H1 (cell line): ENCODE measurements around the gene OBSCN. TPM values are rescaled to one million over a fixed set of nuclear protein-coding genes. Genes with fewer than 3 reads are reported as not detected.

Experiments
- CTCF ChIA-PET: fragments of 300-600 bp; sonication (Branson Sonifier 250); formaldehyde crosslinking; loops from one replicate; lab custom pipeline; 2021; ENCODE audit not compliant: partially characterized antibody; lab: Charles Lee
- POLR2A ChIA-PET: fragments of 300-600 bp; sonication (Branson Sonifier 250); formaldehyde crosslinking; loops from one replicate; lab custom pipeline; 2021; ENCODE audit warnings: inconsistent platforms; ENCODE audit not compliant: partially characterized antibody; lab: Charles Lee
- DNase-seq, 2 experiments: peaks; one replicate each; pipeline versions ENCODE4 v3.0.0 to v3.0.0-alpha.2; 2010 to 2022; ENCODE audit warnings: low spot score in 2 of 2, low read depth in 1 of 2, mixed read lengths in 1 of 2
- FAIRE-seq: peaks from 2 replicates; lab custom pipeline; 2011; peaks lifted over from hg19 to GRCh38; lab: Jason Lieb, UNC
- H2AFZ ChIP-seq: 2 replicates; pipeline ENCODE4 v1.8.1; 2012; ENCODE audit warnings: low read length, inconsistent platforms
- H2AK5ac ChIP-seq: 2 replicates; pipeline ENCODE4 v1.6.1; 2013; ENCODE audit warnings: low read depth, low read length
- H2BK120ac ChIP-seq: replicated peaks from 2 replicates; pipeline ENCODE3; 2013; ENCODE audit warnings: low read depth, low read length, inconsistent platforms
- H2BK12ac ChIP-seq: 2 replicates; pipeline ENCODE4 v1.6.1; 2013; ENCODE audit warnings: low read depth, low read length
- H2BK15ac ChIP-seq: 2 replicates; pipeline ENCODE4 v1.6.1; 2013; ENCODE audit warnings: low read length
- H2BK20ac ChIP-seq: 2 replicates; pipeline ENCODE4 v1.6.1; 2013; ENCODE audit warnings: low read length
- H2BK5ac ChIP-seq: 2 replicates; pipeline ENCODE4 v1.6.1; 2013; ENCODE audit warnings: low read depth, low read length
- H3K14ac ChIP-seq: 2 replicates; pipeline ENCODE4 v1.6.1; 2013; ENCODE audit warnings: inconsistent platforms; ENCODE audit not compliant: insufficient read length
- H3K18ac ChIP-seq: 2 replicates; pipeline ENCODE4 v1.6.1; 2013; ENCODE audit warnings: low read length; ENCODE audit errors: extremely low read depth
- H3K23ac ChIP-seq: 2 replicates; pipeline ENCODE4 v1.6.1; 2013; ENCODE audit warnings: inconsistent platforms; ENCODE audit not compliant: insufficient read length
- H3K23me2 ChIP-seq: 2 replicates; pipeline ENCODE4 v1.6.1; 2013; ENCODE audit warnings: low read depth, low read length
- H3K27ac ChIP-seq: 2 replicates; pipeline ENCODE4 v1.6.1; 2011; ENCODE audit warnings: low read depth, low read length, inconsistent platforms
- H3K27me3 ChIP-seq, 4 experiments: replicated peaks in 1 of 4; 1 replicate in 1 of 4; 2 replicates in 3 of 4; pipeline versions ENCODE4 v1.6.1 to v1.8.1; 2011 to 2013; ENCODE audit warnings: low read length in 3 of 4, mild to moderate bottlenecking in 3 of 4, inconsistent platforms in 2 of 4, mixed read lengths in 2 of 4, moderate library complexity in 1 of 4; ENCODE audit not compliant: control insufficient read depth in 3 of 4, insufficient read depth in 3 of 4; ENCODE audit errors: extremely low read depth in 1 of 4
- H3K36me3 ChIP-seq, 4 experiments: 2 replicates each; pipeline versions ENCODE4 v1.6.1 to v1.8.1; 2011 to 2013; ENCODE audit warnings: mild to moderate bottlenecking in 4 of 4, low read length in 3 of 4, moderate library complexity in 2 of 4, control low read depth in 1 of 4, inconsistent platforms in 1 of 4; ENCODE audit not compliant: insufficient read depth in 4 of 4, control insufficient read depth in 2 of 4
- H3K4ac ChIP-seq: replicated peaks from 2 replicates; pipeline ENCODE3; 2013; ENCODE audit warnings: low read length, low read depth, mixed read lengths, inconsistent platforms; ENCODE audit not compliant: insufficient read length
- H3K4me1 ChIP-seq, 4 experiments: replicated peaks in 1 of 4; 1 replicate in 1 of 4; 2 replicates in 3 of 4; pipeline versions ENCODE4 v1.6.1 to v1.8.1; 2011 to 2013; ENCODE audit warnings: low read length in 3 of 4, inconsistent platforms in 2 of 4, mixed read lengths in 1 of 4; ENCODE audit not compliant: insufficient read depth in 4 of 4, control insufficient read depth in 3 of 4
- H3K4me2 ChIP-seq, 2 experiments: 2 replicates each; pipeline versions ENCODE4 v1.6.1 to v1.8.1; 2011 to 2013; ENCODE audit warnings: low read depth in 2 of 2, low read length in 2 of 2, control low read depth in 1 of 2, inconsistent platforms in 1 of 2, mild to moderate bottlenecking in 1 of 2; ENCODE audit not compliant: insufficient read depth in 1 of 2
- H3K4me3 ChIP-seq, 4 experiments: fragments of 200-600, 300-600 bp in 1 of 4; sonication (generic), shearing (Covaris generic), sonication (Bioruptor Twin) in 1 of 4; 2 replicates each; pipeline versions ENCODE4 v1.5.1 to v1.8.1; 2011 to 2016; ENCODE audit warnings: low read length in 4 of 4, low read depth in 3 of 4, control low read depth in 2 of 4, inconsistent platforms in 2 of 4, mild to moderate bottlenecking in 2 of 4, mixed read lengths in 1 of 4, moderate library complexity in 1 of 4; ENCODE audit not compliant: insufficient read depth in 2 of 4; ENCODE audit errors: extremely low read depth in 1 of 4
- H3K56ac ChIP-seq: replicated peaks from 2 replicates; pipeline ENCODE3; 2013; ENCODE audit warnings: low read depth, mild to moderate bottlenecking, mixed read lengths, low read length, inconsistent platforms; ENCODE audit not compliant: insufficient read length
- H3K79me1 ChIP-seq: 2 replicates; pipeline ENCODE4 v1.6.1; 2013; ENCODE audit warnings: low read depth, low read length, control low read depth
- H3K79me2 ChIP-seq, 2 experiments: 2 replicates each; pipeline versions ENCODE4 v1.6.1 to v1.8.1; 2012 to 2013; ENCODE audit warnings: low read length in 2 of 2, mild to moderate bottlenecking in 2 of 2, inconsistent platforms in 1 of 2; ENCODE audit not compliant: insufficient read depth in 2 of 2, control insufficient read depth in 1 of 2
- H3K9ac ChIP-seq, 4 experiments: replicated peaks in 1 of 4; 1 replicate in 1 of 4; 2 replicates in 3 of 4; pipeline versions ENCODE4 v1.6.1 to v1.8.1; 2011 to 2013; ENCODE audit warnings: low read depth in 3 of 4, low read length in 3 of 4, control low read depth in 2 of 4, mild to moderate bottlenecking in 2 of 4, moderate library complexity in 2 of 4, inconsistent platforms in 1 of 4; ENCODE audit errors: extremely low read depth in 1 of 4
- H3K9me3 ChIP-seq, 2 experiments: 2 replicates each; pipeline versions ENCODE4 v1.6.1 to v1.8.1; 2012 to 2013; ENCODE audit warnings: mild to moderate bottlenecking in 2 of 2, moderate library complexity in 2 of 2, control low read depth in 1 of 2, inconsistent platforms in 1 of 2, low read depth in 1 of 2, low read length in 1 of 2, mixed read lengths in 1 of 2; ENCODE audit not compliant: insufficient read depth in 2 of 2
- H4K20me1 ChIP-seq, 2 experiments: replicated peaks in 1 of 2; 2 replicates each; pipeline versions ENCODE3 to v1.8.1; 2011 to 2013; ENCODE audit warnings: inconsistent platforms in 2 of 2, low read length in 2 of 2, mild to moderate bottlenecking in 1 of 2; ENCODE audit not compliant: insufficient read depth in 2 of 2, control insufficient read depth in 1 of 2
- H4K5ac ChIP-seq: 2 replicates; pipeline ENCODE4 v1.6.1; 2013; ENCODE audit warnings: low read length, low read depth, mixed read lengths, inconsistent platforms; ENCODE audit not compliant: insufficient read length
- H4K8ac ChIP-seq: 2 replicates; pipeline ENCODE4 v1.8.0; 2013; ENCODE audit warnings: mild to moderate bottlenecking, moderate library complexity, low read length, inconsistent platforms; ENCODE audit not compliant: insufficient read depth; ENCODE audit errors: extremely low read depth
- H4K91ac ChIP-seq: replicated peaks from 2 replicates; pipeline ENCODE3; 2013; ENCODE audit warnings: low read length, mixed read lengths, inconsistent platforms; ENCODE audit not compliant: insufficient read length
- ASH2L ChIP-seq: fragments of 200-600, 300-600 bp; sonication (generic); IDR thresholded peaks from one replicate; pipeline ENCODE4 v1.7.1; 2017; ENCODE audit warnings: low read length
- CHD2 ChIP-seq: IDR thresholded peaks from 2 replicates; pipeline ENCODE4 v1.6.1; 2012; ENCODE audit warnings: low read length, improper control_type of control experiment
- EZH2 ChIP-seq: fragments of 200-600 bp; sonication (generic); IDR thresholded peaks from 2 replicates; pipeline ENCODE4 v1.7.1; 2012; ENCODE audit warnings: low read depth, mild to moderate bottlenecking, moderate library complexity, low read length, inconsistent platforms; ENCODE audit not compliant: severe bottlenecking
- HDAC6 ChIP-seq: IDR thresholded peaks from one replicate; pipeline ENCODE4 v1.7.1; 2012; ENCODE audit warnings: low read depth, mild to moderate bottlenecking, inconsistent platforms, low read length, moderate library complexity
- JUN ChIP-seq: IDR thresholded peaks from 2 replicates; pipeline ENCODE4 v1.6.1; 2011; ENCODE audit warnings: low read depth, mild to moderate bottlenecking, improper control_type of control experiment, low read length
- RAD21 ChIP-seq, 2 experiments: IDR thresholded peaks in 1 of 2; conservative IDR thresholded peaks in 1 of 2; 2 replicates each; pipeline ENCODE4 v1.6.1; 2011; ENCODE audit warnings: low read depth in 2 of 2, low read length in 2 of 2, improper control_type of control experiment in 1 of 2, inconsistent platforms in 1 of 2, mild to moderate bottlenecking in 1 of 2, moderate library complexity in 1 of 2
- RBBP5 ChIP-seq: IDR thresholded peaks from 2 replicates; pipeline ENCODE4 v1.7.1; 2012; ENCODE audit warnings: low read depth, mild to moderate bottlenecking, inconsistent platforms, low read length, moderate library complexity, borderline replicate concordance
- RXRA ChIP-seq: IDR thresholded peaks from 2 replicates; pipeline ENCODE4 v1.6.1; 2011; ENCODE audit warnings: low read depth, mild to moderate bottlenecking, low read length, moderate library complexity; ENCODE audit not compliant: insufficient read depth
- SAP30 ChIP-seq: fragments of 300-600 bp; sonication (generic); IDR thresholded peaks from 2 replicates; pipeline ENCODE4 v1.7.1; 2012; ENCODE audit warnings: low read length, moderate library complexity, mild to moderate bottlenecking, inconsistent platforms; ENCODE audit not compliant: insufficient read depth, insufficient replicate concordance
- SP1 ChIP-seq: IDR thresholded peaks from 2 replicates; pipeline ENCODE4 v1.6.1; 2011; ENCODE audit warnings: low read depth, low read length
- TAF7 ChIP-seq: optimal IDR thresholded peaks from 2 replicates; pipeline ENCODE3; 2011; ENCODE audit warnings: low read depth, mild to moderate bottlenecking, inconsistent platforms, low read length, moderate library complexity, borderline replicate concordance
- WGBS, 2 experiments: shearing (Covaris generic) in 1 of 2; methylation state at CpG; one replicate each; pipeline versions ENCODE4 v1.1.6 to v1.1.7; 2013 to 2015; ENCODE audit warnings: low lambda C conversion rate in 2 of 2, mixed read lengths in 2 of 2, inconsistent platforms in 1 of 2, low coverage in 1 of 2, missing lambda C conversion rate in 1 of 2; ENCODE audit not compliant: insufficient replicate concordance in 2 of 2, insufficient coverage in 1 of 2, insufficient read length in 1 of 2; ENCODE audit errors: extremely low coverage in 1 of 2, missing lambda C conversion rate in 1 of 2; 5-methylcytosine and 5-hydroxymethylcytosine counted together
- polyA plus RNA-seq, 7 experiments: library from polyadenylated mRNA; depleted of rRNA in 3 of 7; stranded (reverse) in 5 of 7; unstranded in 2 of 7; fragments of >200 nt in 5 of 7; fragments of 200-250 nt in 2 of 7; gene quantifications; 1 replicate in 5 of 7; 2 replicates in 1 of 7; 4 replicates in 1 of 7; pipeline versions ENCODE4 v1.2.1 to v1.2.3, GENCODE V29; 2011 to 2013; ENCODE audit warnings: missing spikeins in 2 of 7, mixed read lengths in 2 of 7
- total RNA-seq: library from RNA; stranded (reverse); fragmentation: NEBNext Ultra II Directional; extraction: Animal tissue kit (Norgen Biotek cat#: 25700); gene quantifications from 2 replicates; pipeline ENCODE4 v1.2.1, GENCODE V29; 2021

The OBSCN gene
- total and polyA plus RNA-seq, 2 of the 8 experiments (the other 6 are each of a cell fraction or from before 2014, with no cell fraction given), result 7.5 to 28.4 TPM

GRCh38 chr1:228390649-228391048, 182.8 kb downstream of the OBSCN start:
- POLR2A ChIA-PET, result interaction anchor here (0.9 to 1.6 kb wide), 5 partner anchors 9 to 62 kb away, joined by 3 to 7 read pairs (median 5); partner anchors contain the start of gene TRIM11
- CTCF ChIA-PET, result interaction anchor here (1.0 to 2.0 kb wide), 3 partner anchors 11 to 391 kb away, joined by 3 to 4 read pairs (median 4); no protein-coding TSS in a partner anchor
- FAIRE-seq, result no peak
- no peak overlapping the region for H2BK15ac ChIP-seq
- no peak overlapping the region for H4K5ac ChIP-seq
- no peaks in the 10 kb centered on the region for H3K9me3 ChIP-seq
- DNase-seq, result no peak
- H4K20me1 ChIP-seq, result peaks cover 9 to 18% of the 10 kb centered on the region in 2 experiments
- 85% methylated on average over 8 of the region's 10 CpGs; no CpG with 5 or more reads in 1 of the 2 experiments for WGBS, 2 experiments
- H4K8ac ChIP-seq, result no peak overlapping the region
- no peak overlapping the region for H2AFZ ChIP-seq
- no peak overlapping the region for H3K23ac ChIP-seq
- no peak overlapping the region for H2BK120ac ChIP-seq
- no peak overlapping the region for H3K18ac ChIP-seq
- no peak overlapping the region for H3K56ac ChIP-seq
- no peak for TF ChIP-seq SP1
- no peak for TF ChIP-seq HDAC6
- no peak for TF ChIP-seq RAD21 (IDR thresholded peaks at IDR 0.05 in 1 of 2, conservative IDR thresholded peaks at IDR 0.05 in 1 of 2; ENCODE audit: low read depth in 2 of 2, low read length in 2 of 2)
- TF ChIP-seq CHD2, result no peak
- no peak for TF ChIP-seq TAF7
- no peak for TF ChIP-seq JUN
- no peak for TF ChIP-seq RBBP5
- no peak for TF ChIP-seq SAP30
- no peak for TF ChIP-seq EZH2
- TF ChIP-seq ASH2L, result no peak
- TF ChIP-seq RXRA, result no peak
- TF ChIP-seq, all 59 proteins: peak for 0
- Histone ChIP-seq H2BK5ac (no peak overlapping the region), H3K4me2 (no peak overlapping the region), H3K79me1 (peaks cover 2% of the 10 kb centered on the region; the same call in 1 of the 2 replicates), H3K36me3 (peaks cover 0 to 19% (median 5%) of the 10 kb centered on the region in 4 experiments; a peak in 5 of 8 replicates), H3K23me2 (no peaks in the 10 kb centered on the region), H2BK20ac (no peak overlapping the region), H3K4me1 (no peaks in the 10 kb centered on the region), H3K4ac (no peak overlapping the region), H4K91ac (no peak overlapping the region), H3K27ac (no peak overlapping the region), H3K79me2 (no peaks in the 10 kb centered on the region), H2BK12ac (no peak overlapping the region), H3K4me3 (no peak overlapping the region), H3K14ac (no peak overlapping the region), H3K27me3 (no peaks in the 10 kb centered on the region), H3K9ac (no peak overlapping the region), H2AK5ac (no peak overlapping the region)
